HG03025 (cell line): Measurements from ENCODE around the gene TTLL11.

Experiments
- ATAC-seq: cut with Tn5 transposase; IDR thresholded peaks from one replicate; pipeline ENCODE4 v1.9.1; 2021; ENCODE audit warnings: mild to moderate bottlenecking, moderate library complexity; ENCODE audit not compliant: unreplicated experiment, low FRiP score

Gene TTLL11

GRCh38 chr9:121862371-121863332 is 230.5 kb downstream of the TTLL11 start:
- ATAC-seq = no peak

- ATAC-seq = no peak
These were observed 231.5 kb downstream of the TTLL11 start for GRCh38 chr9:121861501-121862180.

- ATAC-seq = no peak
These were observed 232.4 kb downstream of the TTLL11 start for GRCh38 chr9:121860744-121861143.

- no peak for ATAC-seq
These were observed 232.9 kb downstream of the TTLL11 start for GRCh38 chr9:121860213-121860612.

GRCh38 chr9:121859646-121860045 is 233.5 kb downstream of the TTLL11 start:
- no peak for ATAC-seq

GRCh38 chr9:121858788-121859187 is 234.3 kb downstream of the TTLL11 start:
- ATAC-seq = no peak

- ATAC-seq = no peak
These were observed 235.2 kb downstream of the TTLL11 start for GRCh38 chr9:121857928-121858327.

GRCh38 chr9:121855476-121855875 is 237.6 kb downstream of the TTLL11 start:
- no peak for ATAC-seq

GRCh38 chr9:121853617-121854395 is 239.3 kb downstream of the TTLL11 start:
- no peak for ATAC-seq

GRCh38 chr9:121852651-121853616 is 240.2 kb downstream of the TTLL11 start:
- ATAC-seq = no peak

GRCh38 chr9:121852241-121852640 is 240.9 kb downstream of the TTLL11 start:
- ATAC-seq = no peak

GRCh38 chr9:121851641-121852091 is 241.4 kb downstream of the TTLL11 start:
- no peak for ATAC-seq

GRCh38 chr9:121850366-121850765 is 242.7 kb downstream of the TTLL11 start:
- no peak for ATAC-seq

GRCh38 chr9:121849554-121849953 is 243.6 kb downstream of the TTLL11 start:
- ATAC-seq = no peak

- ATAC-seq = no peak
These were observed 248.5 kb downstream of the TTLL11 start for GRCh38 chr9:121844562-121844961.

- ATAC-seq = no peak
These were observed 249.0 kb downstream of the TTLL11 start for GRCh38 chr9:121844098-121844497.

GRCh38 chr9:121842612-121842978 is 250.5 kb downstream of the TTLL11 start:
- ATAC-seq = no peak

GRCh38 chr9:121841771-121842611 is 251.1 kb downstream of the TTLL11 start:
- ATAC-seq = no peak
